ACC112 (cell line): Measurements from ENCODE around the gene CFL1.

ENCODE experiments used
- H2AFZ ChIP-seq: fragments of 200-600 bp; sonication (generic); one replicate; pipeline ENCODE4 v1.6.0; 2017; ENCODE audit warnings: antibody characterized with exemption, low read length; ENCODE audit not compliant: unreplicated experiment
- H3K27ac ChIP-seq: fragments of 200-600 bp; sonication (generic); 2 replicates; pipeline ENCODE4 v1.5.1; 2014; ENCODE audit warnings: low read depth, mild to moderate bottlenecking, antibody characterized with exemption, low read length, moderate library complexity
- H3K27me3 ChIP-seq: fragments of 200-600 bp; sonication (generic); 2 replicates; pipeline ENCODE4 v1.6.1; 2014; ENCODE audit warnings: mild to moderate bottlenecking, antibody characterized with exemption, low read length, moderate library complexity, mixed read lengths; ENCODE audit not compliant: insufficient read depth
- H3K36me3 ChIP-seq: fragments of 200-600 bp; sonication (generic); 2 replicates; pipeline ENCODE4 v1.6.1; 2016; ENCODE audit warnings: mild to moderate bottlenecking, antibody characterized with exemption, low read length, moderate library complexity, mixed read lengths; ENCODE audit not compliant: insufficient read depth
- H3K4me1 ChIP-seq: fragments of 200-600 bp; sonication (generic); one replicate; pipeline ENCODE4 v1.6.1; 2016; ENCODE audit warnings: low read length, mixed read lengths; ENCODE audit not compliant: insufficient read depth, unreplicated experiment, control insufficient read depth
- H3K4me3 ChIP-seq: fragments of 200-600 bp; sonication (generic); 2 replicates; pipeline ENCODE4 v1.5.1; 2014; ENCODE audit warnings: mild to moderate bottlenecking, low read depth, low read length
- H3K79me2 ChIP-seq: fragments of 200-600 bp; sonication (generic); one replicate; pipeline ENCODE4 v1.6.0; 2016; ENCODE audit warnings: low read length; ENCODE audit not compliant: control insufficient read depth, unreplicated experiment, insufficient read depth

CFL1 gene

GRCh38 chr11:65826984-65827735, 30.8 kb downstream of the CFL1 start:
- H2AFZ ChIP-seq = no peak overlapping the region
- H3K4me3 ChIP-seq = no peak overlapping the region
- no peaks in the 10 kb centered on the region for H3K27me3 ChIP-seq
- no peaks in the 10 kb centered on the region for H3K79me2 ChIP-seq
- H3K4me1 ChIP-seq = no peaks in the 10 kb centered on the region
- H3K36me3 ChIP-seq = no peaks in the 10 kb centered on the region
- no peak overlapping the region for H3K27ac ChIP-seq

GRCh38 chr11:65822776-65823528, 35.0 kb downstream of the CFL1 start:
- Histone ChIP-seq H3K4me1 (no peaks in the 10 kb centered on the region), H3K79me2 (no peaks in the 10 kb centered on the region), H3K27ac (no peak overlapping the region), H3K36me3 (no peaks in the 10 kb centered on the region), H3K4me3 (no peak overlapping the region), H3K27me3 (no peaks in the 10 kb centered on the region), H2AFZ (no peak overlapping the region)

- H3K27ac ChIP-seq = no peak overlapping the region
- no peak overlapping the region for H2AFZ ChIP-seq
- H3K4me3 ChIP-seq = no peak overlapping the region
- peaks cover 3% of the 10 kb centered on the region for H3K4me1 ChIP-seq
- peaks cover 9% of the 10 kb centered on the region for H3K79me2 ChIP-seq
- no peaks in the 10 kb centered on the region for H3K27me3 ChIP-seq
- H3K36me3 ChIP-seq = no peaks in the 10 kb centered on the region
Measured at GRCh38 chr11:65821107-65821506, 36.9 kb downstream of the CFL1 start.

DNA sequence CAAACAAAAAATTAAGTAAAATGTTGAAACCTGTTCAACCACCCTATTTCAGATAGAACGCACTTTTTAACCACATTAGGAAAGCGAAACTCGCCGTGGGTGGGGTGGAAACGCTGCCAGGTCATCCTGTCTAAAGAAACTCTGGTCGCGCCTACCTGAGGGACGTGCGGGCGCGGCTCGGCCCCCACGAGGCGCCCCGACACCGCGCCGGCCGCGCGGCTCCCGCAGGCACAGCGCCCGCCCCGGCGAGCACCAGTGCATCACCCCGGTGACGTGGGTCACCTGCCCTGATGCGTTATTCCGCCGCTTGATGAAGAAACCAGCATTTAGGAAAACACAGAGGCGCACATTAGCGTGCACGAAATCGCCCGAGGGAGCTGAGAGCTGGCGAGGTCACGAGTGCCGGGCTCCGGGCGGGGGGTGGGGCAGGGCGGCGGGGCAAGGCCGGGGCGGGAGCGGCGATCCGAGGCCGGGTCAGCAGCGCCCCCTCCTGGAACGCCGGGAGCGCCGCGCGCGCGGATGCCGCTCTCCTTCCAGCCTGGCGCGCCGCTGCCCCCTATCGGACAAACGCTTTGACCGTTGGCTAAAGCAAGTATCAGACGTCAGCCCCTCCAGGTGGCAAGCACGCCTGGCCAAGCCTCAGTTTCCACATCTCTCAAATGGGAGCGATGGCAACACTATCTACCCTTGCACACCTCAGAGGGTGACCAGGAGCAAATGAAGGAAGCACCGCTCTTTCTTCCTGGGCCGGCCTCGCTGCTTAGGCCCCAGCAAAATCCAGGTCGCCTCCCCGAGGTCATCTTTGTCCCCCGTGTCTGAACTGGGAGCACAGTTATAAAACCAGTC, 39.9 kb downstream of the CFL1 start:
- Histone ChIP-seq H3K36me3 (no peaks in the 10 kb centered on the region), H3K4me3 (peak overlapping the region; percentile 83), H3K4me1 (peaks cover 22% of the 10 kb centered on the region), H3K27ac (peak overlapping the region; percentile 64), H3K79me2 (peaks cover 9% of the 10 kb centered on the region), H3K27me3 (no peaks in the 10 kb centered on the region), H2AFZ (peak overlapping the region; percentile 92)

DNA sequence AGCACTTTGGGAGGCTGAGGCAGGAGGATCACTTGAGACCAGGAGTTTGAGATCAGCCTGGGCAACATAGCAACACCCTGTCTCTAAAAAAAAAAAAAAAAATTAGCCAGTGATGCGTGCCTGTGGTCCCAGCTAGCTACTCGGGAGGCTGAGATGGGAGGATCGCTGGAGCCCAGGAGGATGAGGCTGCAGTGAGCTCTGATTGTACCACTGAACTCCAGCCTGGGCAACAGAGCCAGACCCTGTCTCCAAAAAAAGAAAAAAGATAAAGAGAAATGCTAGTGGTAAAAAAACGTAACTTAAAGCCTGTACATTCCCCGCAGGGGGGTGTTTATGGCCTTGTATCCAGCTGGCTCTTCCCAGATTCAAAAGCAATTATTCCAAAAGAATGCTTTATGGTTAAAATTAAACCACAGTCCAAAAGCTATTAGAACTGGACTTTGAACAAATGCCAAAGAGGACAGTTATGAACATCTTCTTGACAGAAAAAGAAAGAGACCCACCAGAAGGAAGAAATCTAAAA, 40.6 kb downstream of the CFL1 start:
- Histone ChIP-seq H2AFZ (peak overlapping the region; percentile 92), H3K36me3 (no peaks in the 10 kb centered on the region), H3K79me2 (peaks cover 9% of the 10 kb centered on the region), H3K27me3 (no peaks in the 10 kb centered on the region), H3K27ac (peak overlapping the region; percentile 64), H3K4me3 (peak overlapping the region; percentile 83), H3K4me1 (peaks cover 22% of the 10 kb centered on the region)

DNA sequence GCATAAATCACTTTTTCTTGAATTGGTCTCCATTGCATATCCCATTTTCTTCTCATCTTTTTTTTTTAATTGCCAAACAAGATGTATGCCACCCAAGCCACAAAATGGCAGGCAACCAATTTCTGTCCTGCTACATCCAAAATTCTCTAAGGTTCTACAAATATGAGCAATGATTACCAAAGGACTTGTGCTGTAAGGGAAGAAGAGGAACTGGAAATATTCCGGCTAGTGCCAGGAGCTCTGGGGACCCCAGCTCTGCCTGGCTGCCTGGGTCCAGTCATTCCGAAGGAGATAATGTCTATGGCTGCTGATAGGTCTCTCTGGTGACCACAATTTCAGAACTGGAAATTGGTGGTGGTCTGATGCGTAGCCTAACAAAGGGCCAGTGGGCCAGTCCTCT, 41.3 kb downstream of the CFL1 start:
- H3K4me1 ChIP-seq = peaks cover 22% of the 10 kb centered on the region
- H3K79me2 ChIP-seq = peaks cover 9% of the 10 kb centered on the region
- peak overlapping the region; percentile 83 for H3K4me3 ChIP-seq
- no peaks in the 10 kb centered on the region for H3K27me3 ChIP-seq
- no peaks in the 10 kb centered on the region for H3K36me3 ChIP-seq
- H3K27ac ChIP-seq = no peak overlapping the region
- H2AFZ ChIP-seq = no peak overlapping the region

DNA sequence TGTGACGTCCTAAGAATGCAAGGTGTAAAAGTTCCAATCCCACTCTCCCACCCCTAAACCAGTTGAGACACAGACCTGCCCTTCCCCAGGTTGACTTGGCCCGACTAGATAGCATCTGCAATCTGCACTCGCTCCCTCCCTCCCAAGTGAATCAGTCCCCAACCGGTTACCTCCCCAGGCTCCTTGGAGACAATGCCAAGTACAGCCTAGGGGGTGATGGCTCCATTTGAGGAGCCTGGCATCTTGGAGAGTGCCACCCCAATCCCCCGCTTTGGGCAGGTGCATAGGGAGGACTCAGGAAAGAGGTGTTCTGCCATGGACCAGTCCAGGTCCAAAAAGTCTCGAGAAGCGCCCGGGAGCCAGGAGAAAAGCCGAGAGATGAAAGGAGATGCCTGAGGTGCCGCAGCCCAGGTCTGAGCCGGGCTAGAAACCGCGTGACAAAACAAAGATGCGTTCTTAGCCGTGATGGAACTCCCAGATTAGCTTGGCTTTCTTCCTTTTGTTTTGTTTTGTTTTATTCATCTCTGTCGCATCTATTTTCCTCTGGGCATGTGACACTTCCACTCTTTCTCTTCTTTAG, 42.9 kb downstream of the CFL1 start:
- no peaks in the 10 kb centered on the region for H3K27me3 ChIP-seq
- no peak overlapping the region for H3K4me3 ChIP-seq
- no peak overlapping the region for H2AFZ ChIP-seq
- peak overlapping the region; percentile 64; the same call in 1 of the 2 replicates for H3K27ac ChIP-seq
- H3K36me3 ChIP-seq = no peaks in the 10 kb centered on the region
- H3K79me2 ChIP-seq = peaks cover 9% of the 10 kb centered on the region
- H3K4me1 ChIP-seq = peaks cover 22% of the 10 kb centered on the region

- Histone ChIP-seq H3K4me3 (no peak overlapping the region), H3K27me3 (no peaks in the 10 kb centered on the region), H3K36me3 (no peaks in the 10 kb centered on the region), H3K4me1 (peaks cover 22% of the 10 kb centered on the region), H3K27ac (peak overlapping the region; percentile 64), H2AFZ (no peak overlapping the region), H3K79me2 (peaks cover 9% of the 10 kb centered on the region)
Measured at GRCh38 chr11:65814131-65814985, 43.6 kb downstream of the CFL1 start.

- no peaks in the 10 kb centered on the region for H3K27me3 ChIP-seq
- no peaks in the 10 kb centered on the region for H3K36me3 ChIP-seq
- H3K27ac ChIP-seq = no peak overlapping the region
- no peak overlapping the region for H2AFZ ChIP-seq
- H3K4me1 ChIP-seq = peaks cover 22% of the 10 kb centered on the region
- no peak overlapping the region for H3K4me3 ChIP-seq
- peaks cover 6% of the 10 kb centered on the region for H3K79me2 ChIP-seq
Measured at GRCh38 chr11:65811764-65812475, 46.1 kb downstream of the CFL1 start.
